A673 (cell line): Measurements from ENCODE around the gene SPSB4. TPM values are rescaled to one million over a fixed set of nuclear protein-coding genes. Genes with fewer than 3 reads are reported as not detected.

Experiments
- BruUV-seq: library from RNA; stranded (reverse); fragments of 400-500 nt; replicated peaks from 2 replicates; lab custom pipeline; 2021; lab: Mats Ljungman, UMichigan
- CTCF ChIA-PET: fragments of 300-600 bp; sonication (Branson Sonifier 250); formaldehyde crosslinking; loops from one replicate; lab custom pipeline; 2022; ENCODE audit warnings: antibody characterized with exemption; lab: Charles Lee
- POLR2A ChIA-PET: fragments of 300-600 bp; sonication (Branson Sonifier 250); formaldehyde crosslinking; loops from one replicate; lab custom pipeline; 2022; ENCODE audit warnings: antibody characterized with exemption; ENCODE audit not compliant: low non-redundant PET; lab: Charles Lee
- DNase-seq: peaks from one replicate; pipeline ENCODE4 v3.0.0-alpha.2; 2015; ENCODE audit warnings: low spot score
- H3K27ac ChIP-seq: fragments of 200-600 bp; sonication (generic); 2 replicates; pipeline ENCODE4 v1.5.1; 2016; ENCODE audit warnings: mixed run types, low read depth, mild to moderate bottlenecking, mixed read lengths, antibody characterized with exemption, low read length; ENCODE audit not compliant: poor library complexity, severe bottlenecking
- H3K27me3 ChIP-seq: fragments of 200-600 bp; sonication (generic); replicated peaks from 2 replicates; pipeline ENCODE4 v1.6.1; 2017; ENCODE audit warnings: mixed run types, low read depth, mild to moderate bottlenecking, mixed read lengths, antibody characterized with exemption, low read length; ENCODE audit not compliant: insufficient read depth, poor library complexity
- H3K36me3 ChIP-seq: fragments of 200-600 bp; sonication (generic); 2 replicates; pipeline ENCODE4 v1.6.1; 2016; ENCODE audit warnings: mixed run types, mild to moderate bottlenecking, mixed read lengths, antibody characterized with exemption, low read length; ENCODE audit not compliant: insufficient read depth, poor library complexity, severe bottlenecking
- H3K4me1 ChIP-seq: fragments of 200-600 bp; sonication (generic); 2 replicates; pipeline ENCODE4 v1.6.1; 2017; ENCODE audit warnings: mixed run types, mild to moderate bottlenecking, mixed read lengths, antibody characterized with exemption, low read length; ENCODE audit not compliant: insufficient read depth, poor library complexity, severe bottlenecking
- H3K4me3 ChIP-seq: fragments of 200-600 bp; sonication (generic); 2 replicates; pipeline ENCODE4 v1.5.1; 2016; ENCODE audit warnings: low read depth, mixed run types, mild to moderate bottlenecking, mixed read lengths, low read length; ENCODE audit not compliant: poor library complexity, severe bottlenecking
- H3K9me3 ChIP-seq: fragments of 200-600 bp; sonication (generic); 2 replicates; pipeline ENCODE4 v1.6.1; 2016; ENCODE audit warnings: mixed run types, low read depth, mild to moderate bottlenecking, mixed read lengths, antibody characterized with exemption, low read length; ENCODE audit not compliant: poor library complexity, severe bottlenecking
- EZH2 ChIP-seq: fragments of 200-600 bp; sonication (generic); IDR thresholded peaks from 2 replicates; pipeline ENCODE4 v1.6.1; 2017; ENCODE audit warnings: borderline replicate concordance, low read depth, mild to moderate bottlenecking, mixed read lengths, antibody characterized with exemption, low read length; ENCODE audit not compliant: poor library complexity, severe bottlenecking
- intact Hi-C: fragments of 100-400 bp; cut with micrococcal nuclease; formaldehyde crosslinking; loops from one replicate; pipeline ENCODE4 v1.10.0; 2022; ENCODE audit not compliant: unreplicated experiment
- total RNA-seq: library from RNA; stranded (reverse); gene quantifications from 2 replicates; pipeline ENCODE4 v1.2.3, GENCODE V29; 2021
- TF ChIP-seq, protein P1 (sequence below): fragments of 300-800, 200-600 bp; sonication (generic); conservative IDR thresholded peaks from 2 replicates; pipeline ENCODE4 v1.5.1; 2017; ENCODE audit warnings: low read depth, mild to moderate bottlenecking, antibody characterized with exemption, low read length, moderate library complexity, mixed read lengths

SPSB4 gene
- total RNA-seq, 1 experiment from 2014 or later, result 0.39 TPM

DNA sequence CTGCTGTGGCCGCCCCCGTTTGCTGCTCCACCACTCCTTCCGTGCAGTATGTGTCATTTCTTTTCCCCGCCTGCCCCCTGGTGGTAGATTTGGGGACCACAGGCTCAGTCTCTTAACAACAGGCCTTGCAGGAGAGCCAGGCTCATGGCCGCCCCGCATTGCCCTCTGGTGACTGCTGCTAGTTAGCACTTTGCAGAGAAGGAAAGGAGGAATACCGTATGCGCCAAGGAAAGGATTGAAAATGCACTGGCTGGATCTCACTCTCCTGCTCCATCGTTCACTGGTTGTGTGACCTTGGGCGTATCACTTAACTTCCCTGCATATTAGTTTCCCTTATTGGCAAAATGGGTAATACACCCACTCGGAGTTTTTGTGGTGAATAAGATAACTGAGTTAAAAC is 141.2 kb downstream of the SPSB4 start:
- intact Hi-C loops, result loop anchor here (1.0 kb wide), 2 partner anchors 192 to 294 kb away; no protein-coding TSS in a partner anchor
- no peaks in the 10 kb centered on the region for H3K4me1 ChIP-seq
- no peak overlapping the region for H3K27ac ChIP-seq
- BruUV-seq, result no TSS peak
- H3K27me3 ChIP-seq, result peaks cover 31% of the 10 kb centered on the region
- peak; percentile 96 for DNase-seq
- TF ChIP-seq EZH2, result no peak
- TF ChIP-seq, protein P1, sequence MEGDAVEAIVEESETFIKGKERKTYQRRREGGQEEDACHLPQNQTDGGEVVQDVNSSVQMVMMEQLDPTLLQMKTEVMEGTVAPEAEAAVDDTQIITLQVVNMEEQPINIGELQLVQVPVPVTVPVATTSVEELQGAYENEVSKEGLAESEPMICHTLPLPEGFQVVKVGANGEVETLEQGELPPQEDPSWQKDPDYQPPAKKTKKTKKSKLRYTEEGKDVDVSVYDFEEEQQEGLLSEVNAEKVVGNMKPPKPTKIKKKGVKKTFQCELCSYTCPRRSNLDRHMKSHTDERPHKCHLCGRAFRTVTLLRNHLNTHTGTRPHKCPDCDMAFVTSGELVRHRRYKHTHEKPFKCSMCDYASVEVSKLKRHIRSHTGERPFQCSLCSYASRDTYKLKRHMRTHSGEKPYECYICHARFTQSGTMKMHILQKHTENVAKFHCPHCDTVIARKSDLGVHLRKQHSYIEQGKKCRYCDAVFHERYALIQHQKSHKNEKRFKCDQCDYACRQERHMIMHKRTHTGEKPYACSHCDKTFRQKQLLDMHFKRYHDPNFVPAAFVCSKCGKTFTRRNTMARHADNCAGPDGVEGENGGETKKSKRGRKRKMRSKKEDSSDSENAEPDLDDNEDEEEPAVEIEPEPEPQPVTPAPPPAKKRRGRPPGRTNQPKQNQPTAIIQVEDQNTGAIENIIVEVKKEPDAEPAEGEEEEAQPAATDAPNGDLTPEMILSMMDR, result peak; percentile 98
- H3K36me3 ChIP-seq, result no peaks in the 10 kb centered on the region
- no peak overlapping the region for H3K4me3 ChIP-seq
- CTCF ChIA-PET, result interaction anchor here (0.5 to 1.5 kb wide), 6 partner anchors 9 to 294 kb away, joined by 3 to 7 read pairs (median 4); partner anchors contain the start of gene SPSB4
- no peaks in the 10 kb centered on the region for H3K9me3 ChIP-seq
- POLR2A ChIA-PET, result no interaction called here

DNA sequence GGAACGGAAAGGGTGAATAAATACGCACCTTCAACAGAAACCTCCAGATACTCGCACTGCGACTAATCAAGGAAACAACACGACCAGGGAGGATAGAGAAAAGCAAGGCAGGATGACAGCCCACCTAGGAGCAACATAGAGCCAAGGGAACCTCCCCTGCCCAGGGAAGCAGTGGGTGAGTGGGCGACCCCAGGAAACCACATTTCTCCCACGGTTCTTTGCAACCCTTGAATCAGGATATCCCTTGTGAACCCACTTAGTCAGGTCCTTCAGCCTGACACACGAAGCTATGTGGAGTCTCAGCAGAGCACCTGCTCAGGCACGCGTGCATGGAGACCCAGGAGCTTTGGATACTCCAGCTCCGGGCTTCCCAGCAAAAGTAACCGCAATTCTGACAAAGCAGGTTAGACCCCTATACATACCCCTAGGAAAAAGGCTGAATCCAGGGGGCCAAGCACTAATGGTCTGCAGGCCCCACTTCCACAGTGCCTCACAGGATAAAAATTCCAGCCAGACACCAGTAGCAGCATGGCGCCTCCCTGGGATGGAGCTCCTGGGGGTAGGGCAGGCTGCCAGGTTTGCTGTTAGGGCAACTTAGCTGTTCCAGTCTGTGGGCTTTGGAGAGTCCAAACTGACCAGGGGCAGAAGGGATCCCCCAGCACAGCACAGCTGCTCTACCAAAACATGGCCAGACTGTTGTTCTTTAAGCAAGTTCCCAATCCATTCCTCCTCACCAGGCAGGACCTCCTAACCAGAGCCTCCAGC is 142.1 kb downstream of the SPSB4 start:
- H3K27me3 ChIP-seq, result peaks cover 37% of the 10 kb centered on the region
- no peaks in the 10 kb centered on the region for H3K36me3 ChIP-seq
- no peaks in the 10 kb centered on the region for H3K9me3 ChIP-seq
- BruUV-seq, result no TSS peak
- DNase-seq, result no peak
- intact Hi-C loops, result no loop called here
- H3K4me3 ChIP-seq, result no peak overlapping the region
- TF ChIP-seq, protein P1, result no peak
- no peak for TF ChIP-seq EZH2
- H3K27ac ChIP-seq, result no peak overlapping the region
- no peaks in the 10 kb centered on the region for H3K4me1 ChIP-seq
- CTCF ChIA-PET, result interaction anchor here (0.5 to 0.6 kb wide), 2 partner anchors 84 to 183 kb away, joined by 3 to 8 read pairs; no protein-coding TSS in a partner anchor
- POLR2A ChIA-PET, result no interaction called here

Other genes with a start within 250 kb of the SPSB4 start
- 43.5 and 52.0 TPM in 2 replicates for gene SLC25A36, start 109.5 kb upstream of the SPSB4 start, total RNA-seq
- 11.3 and 14.7 TPM in 2 replicates for gene PXYLP1, start 180.5 kb downstream of the SPSB4 start, total RNA-seq